Lower lobe of right lung (tissue), 2 donors: ENCODE measurements around the gene GLRA3. TPM values are rescaled to one million over a fixed set of nuclear protein-coding genes. Genes with fewer than 3 reads are reported as not detected.

Experiments
- ATAC-seq, 2 donors: fragments of 200-7000 bp; cut with Tn5 transposase; one replicate each; pipeline ENCODE4 v1.9.1; 2020 to 2022; ENCODE audit warnings: mild to moderate bottlenecking in 2 of 2, moderate library complexity in 2 of 2
- DNase-seq: peaks from one replicate; pipeline ENCODE4 v3.0.0-alpha.2; 2020
- H3K27ac ChIP-seq: fragments of 200-600 bp; one replicate; pipeline ENCODE4 v1.8.0; 2022
- H3K27me3 ChIP-seq: fragments of 200-600 bp; one replicate; pipeline ENCODE4 v1.8.0; 2022; ENCODE audit warnings: low read depth
- H3K36me3 ChIP-seq: fragments of 200-600 bp; one replicate; pipeline ENCODE4 v1.8.0; 2022; ENCODE audit warnings: mild to moderate bottlenecking
- H3K4me1 ChIP-seq: fragments of 200-600 bp; one replicate; pipeline ENCODE4 v1.8.0; 2022
- H3K4me3 ChIP-seq: fragments of 200-600 bp; one replicate; pipeline ENCODE4 v1.8.0; 2022; ENCODE audit warnings: mild to moderate bottlenecking
- H3K9me3 ChIP-seq: fragments of 200-600 bp; one replicate; pipeline ENCODE4 v1.8.0; 2022
- CTCF ChIP-seq: fragments of 200-600 bp; IDR thresholded peaks from one replicate; pipeline ENCODE4 v1.8.0; 2022; ENCODE audit warnings: antibody characterized with exemption, mild to moderate bottlenecking
- intact Hi-C: fragments of 100-400 bp; cut with DNase I; formaldehyde crosslinking; loops from one replicate; pipeline ENCODE4 v1.11.0; 2022
- total RNA-seq: library from RNA; stranded (reverse); fragmentation: NEBNext Ultra II Directional; extraction: Animal tissue kit (Norgen Biotek cat#: 25700); gene quantifications from one replicate; pipeline ENCODE4 v1.2.1, GENCODE V29; 2021
- donor health status: DM: no; HTN: yes; CAD: no; lungs with severe emphysema.

The GLRA3 gene
- total RNA-seq, 1 donor from 2014 or later = not detected

GRCh38 chr4:174714393-174715211 lies 114.4 kb downstream of the GLRA3 start:
- DNase-seq = no peak
- no peaks in the 10 kb centered on the region for H3K9me3 ChIP-seq
- no peaks in the 10 kb centered on the region for H3K27me3 ChIP-seq
- peak; percentile 63 to 68 for ATAC-seq
- H3K4me1 ChIP-seq = no peaks in the 10 kb centered on the region
- no peak overlapping the region for H3K27ac ChIP-seq
- no peak overlapping the region for H3K4me3 ChIP-seq
- no peaks in the 10 kb centered on the region for H3K36me3 ChIP-seq
- TF ChIP-seq CTCF = peak; percentile 71
- intact Hi-C loops = no loop called here

GRCh38 chr4:174713821-174714220 lies 115.2 kb downstream of the GLRA3 start:
- intact Hi-C loops = no loop called here
- TF ChIP-seq CTCF = no peak
- no peak for ATAC-seq

GRCh38 chr4:174713181-174713580 lies 115.9 kb downstream of the GLRA3 start:
- no peak for DNase-seq
- Histone ChIP-seq H3K27me3 (no peaks in the 10 kb centered on the region), H3K27ac (no peak overlapping the region), H3K36me3 (no peaks in the 10 kb centered on the region), H3K9me3 (no peaks in the 10 kb centered on the region), H3K4me3 (no peak overlapping the region), H3K4me1 (no peaks in the 10 kb centered on the region)
- no peak for TF ChIP-seq CTCF
- intact Hi-C loops = no loop called here
- ATAC-seq = no peak

More at GRCh38 chr4:174713821-174714220, 115.2 kb downstream of the GLRA3 start:
- H3K4me1 ChIP-seq = no peaks in the 10 kb centered on the region
- no peak for DNase-seq
- no peaks in the 10 kb centered on the region for H3K9me3 ChIP-seq
- H3K27ac ChIP-seq = no peak overlapping the region
- H3K36me3 ChIP-seq = no peaks in the 10 kb centered on the region
- no peak overlapping the region for H3K4me3 ChIP-seq
- H3K27me3 ChIP-seq = no peaks in the 10 kb centered on the region

- intact Hi-C loops = no loop called here
- Histone ChIP-seq H3K36me3 (no peaks in the 10 kb centered on the region), H3K9me3 (no peaks in the 10 kb centered on the region), H3K27me3 (no peaks in the 10 kb centered on the region), H3K4me3 (no peak overlapping the region), H3K4me1 (no peaks in the 10 kb centered on the region), H3K27ac (no peak overlapping the region)
- TF ChIP-seq CTCF = no peak
- DNase-seq (no peak), ATAC-seq (no peak)
Measured at GRCh38 chr4:174709526-174709925, 119.5 kb downstream of the GLRA3 start.

- TF ChIP-seq CTCF = no peak
- no peaks in the 10 kb centered on the region for H3K36me3 ChIP-seq
- no peaks in the 10 kb centered on the region for H3K9me3 ChIP-seq
- intact Hi-C loops = no loop called here
- H3K27ac ChIP-seq = no peak overlapping the region
- no peaks in the 10 kb centered on the region for H3K4me1 ChIP-seq
- H3K27me3 ChIP-seq = no peaks in the 10 kb centered on the region
- H3K4me3 ChIP-seq = no peak overlapping the region
- ATAC-seq (no peak), DNase-seq (no peak)
Measured at GRCh38 chr4:174708381-174708780, 120.7 kb downstream of the GLRA3 start.
